ENCODE results near the gene MARCHF3.

GRCh38 chr5:126863402-126863801 is 167.0 kb downstream of the MARCHF3 start:
- TF ChIP-seq POLR2A (IDR thresholded peaks at IDR 0.05) (no peak), CTCF (IDR thresholded peaks at IDR 0.05) (no peak)
